ENCODE measurements around the gene PPP1R1A.

PPP1R1A gene

GRCh38 chr12:54544743-54545142, 43.7 kb downstream of the PPP1R1A start:
- DNase-seq (ENCODE audit: low read depth in 2 of 2) = no peak
- H3K4me3 ChIP-seq (replicated peaks in 1 of 2; ENCODE audit: low read depth in 2 of 2, low read length in 2 of 2) = no peak overlapping the region
- TF ChIP-seq CTCF (IDR thresholded peaks at IDR 0.05; ENCODE audit: low read depth, low read length) = no peak

GRCh38 chr12:54543526-54543925, 44.9 kb downstream of the PPP1R1A start:
- no peak overlapping the region for H3K4me3 ChIP-seq (replicated peaks in 1 of 2; ENCODE audit: low read depth in 2 of 2, low read length in 2 of 2)
- no peak for TF ChIP-seq CTCF (IDR thresholded peaks at IDR 0.05; ENCODE audit: low read depth, low read length)
- DNase-seq (ENCODE audit: low read depth in 2 of 2) = no peak

- no peak for TF ChIP-seq CTCF (IDR thresholded peaks at IDR 0.05; ENCODE audit: low read depth, low read length)
- DNase-seq (ENCODE audit: low read depth in 2 of 2) = no peak
- H3K4me3 ChIP-seq (replicated peaks in 1 of 2; ENCODE audit: low read depth in 2 of 2, low read length in 2 of 2) = no peak overlapping the region
Measured at GRCh38 chr12:54541751-54542290, 46.6 kb downstream of the PPP1R1A start.

- no peak for DNase-seq (ENCODE audit: low read depth in 2 of 2)
- TF ChIP-seq CTCF (IDR thresholded peaks at IDR 0.05; ENCODE audit: low read depth, low read length) = no peak
- H3K4me3 ChIP-seq (replicated peaks in 1 of 2; ENCODE audit: low read depth in 2 of 2, low read length in 2 of 2) = no peak overlapping the region
Measured at GRCh38 chr12:54538136-54538700, 50.2 kb downstream of the PPP1R1A start.

- H3K4me3 ChIP-seq (replicated peaks in 1 of 2; ENCODE audit: low read depth in 2 of 2, low read length in 2 of 2) = no peak overlapping the region
- no peak for TF ChIP-seq CTCF (IDR thresholded peaks at IDR 0.05; ENCODE audit: low read depth, low read length)
- no peak for DNase-seq (ENCODE audit: low read depth in 2 of 2)
Measured at GRCh38 chr12:54535474-54535873, 53.0 kb downstream of the PPP1R1A start.

GRCh38 chr12:54529581-54529980, 58.9 kb downstream of the PPP1R1A start:
- no peak overlapping the region for H3K4me3 ChIP-seq (replicated peaks in 1 of 2; ENCODE audit: low read depth in 2 of 2, low read length in 2 of 2)
- TF ChIP-seq CTCF (IDR thresholded peaks at IDR 0.05; ENCODE audit: low read depth, low read length) = no peak
- no peak for DNase-seq (ENCODE audit: low read depth in 2 of 2)
